K562 (cell line): ENCODE measurements around the gene NCAPG2. TPM values are rescaled to one million over a fixed set of nuclear protein-coding genes. Genes with fewer than 3 reads are reported as not detected.
A peak's percentile ranks its signal among the peaks of the same experiment; 100 is the strongest.

Source experiments
- polyA plus RNA-seq, 8 experiments: library from polyadenylated mRNA; depleted of rRNA in 4 of 8; stranded (reverse) in 5 of 8; unstranded in 3 of 8; fragments of >200 nt; fragmentation: Nextera tagmentation in 2 of 8; fragmentation: Illumina TruSeq in 1 of 8; extraction: Ambion mirVana in 2 of 8; extraction: Trizol in 1 of 8; gene quantifications; 2 replicates each; pipeline versions ENCODE4 v1.2.1 to v1.2.3, GENCODE V29; 2011 to 2014; ENCODE audit warnings: inconsistent platforms in 1 of 8, missing spikeins in 1 of 8
- total RNA-seq, 7 experiments: library from RNA; depleted of rRNA in 6 of 7; stranded (reverse); fragments of >200 nt in 6 of 7; fragmentation: Illumina TruSeq in 2 of 7; extraction: Trizol in 2 of 7; gene quantifications; 2 replicates each; pipeline versions ENCODE4 v1.2.1 to v1.2.3, GENCODE V29; 2011 to 2021; ENCODE audit warnings: low replicate concordance in 1 of 7
- TF ChIP-seq, protein P1 (sequence below), 2 experiments: fragments of 450-650 bp; formaldehyde crosslinking in 1 of 2; IDR thresholded peaks; 2 replicates each; pipeline versions ENCODE4 v1.4.0 to v1.6.1; 2014 to 2020; ENCODE audit warnings: mild to moderate bottlenecking in 2 of 2, borderline replicate concordance in 1 of 2, low read depth in 1 of 2

NCAPG2 gene
- total and polyA plus RNA-seq, 9 of the 15 experiments (the other 6 are each of a cell fraction or from before 2014, with no cell fraction given): 21.5 to 127 (median 86.1) TPM

DNA sequence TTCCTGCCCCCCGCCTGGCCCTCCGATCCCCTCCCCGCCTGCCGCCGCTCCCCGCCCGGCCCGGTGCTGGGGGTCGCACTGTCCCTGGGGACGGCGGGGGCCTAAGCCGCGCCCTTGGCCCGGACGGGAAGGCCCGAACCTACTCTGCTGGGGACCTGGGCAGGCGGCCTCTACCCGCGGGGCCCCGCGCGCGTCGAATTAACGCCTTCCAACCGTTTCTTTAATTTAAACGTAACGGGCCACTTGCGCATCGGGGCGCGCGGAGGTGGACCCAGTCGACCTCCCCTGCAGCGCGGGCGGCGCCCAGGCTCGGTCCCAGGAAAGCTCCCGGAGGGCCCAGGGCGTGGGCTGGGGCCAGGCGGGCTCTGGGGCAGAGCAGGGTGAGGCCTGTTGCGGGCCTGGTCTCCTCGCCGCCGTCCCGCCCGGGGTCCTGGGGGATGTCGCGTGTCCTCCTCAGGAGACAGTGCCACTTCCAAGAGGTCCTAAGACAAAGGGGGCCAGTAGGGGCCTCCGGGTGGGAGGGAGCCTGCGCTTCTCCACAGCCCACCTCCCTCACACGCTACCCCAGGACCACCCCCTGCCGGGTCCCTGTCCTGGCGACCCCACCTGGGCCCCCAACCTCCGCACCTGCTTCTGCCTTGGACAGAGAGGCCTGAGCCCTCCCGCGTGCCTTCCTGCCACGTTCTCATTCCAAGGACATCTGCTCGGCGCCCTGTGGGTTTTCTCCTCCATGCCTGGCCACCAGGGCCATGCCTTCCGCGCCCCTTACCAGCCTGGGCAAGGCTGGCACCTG is 116.3 kb downstream of the NCAPG2 start (continued):
- TF ChIP-seq, protein P1, sequence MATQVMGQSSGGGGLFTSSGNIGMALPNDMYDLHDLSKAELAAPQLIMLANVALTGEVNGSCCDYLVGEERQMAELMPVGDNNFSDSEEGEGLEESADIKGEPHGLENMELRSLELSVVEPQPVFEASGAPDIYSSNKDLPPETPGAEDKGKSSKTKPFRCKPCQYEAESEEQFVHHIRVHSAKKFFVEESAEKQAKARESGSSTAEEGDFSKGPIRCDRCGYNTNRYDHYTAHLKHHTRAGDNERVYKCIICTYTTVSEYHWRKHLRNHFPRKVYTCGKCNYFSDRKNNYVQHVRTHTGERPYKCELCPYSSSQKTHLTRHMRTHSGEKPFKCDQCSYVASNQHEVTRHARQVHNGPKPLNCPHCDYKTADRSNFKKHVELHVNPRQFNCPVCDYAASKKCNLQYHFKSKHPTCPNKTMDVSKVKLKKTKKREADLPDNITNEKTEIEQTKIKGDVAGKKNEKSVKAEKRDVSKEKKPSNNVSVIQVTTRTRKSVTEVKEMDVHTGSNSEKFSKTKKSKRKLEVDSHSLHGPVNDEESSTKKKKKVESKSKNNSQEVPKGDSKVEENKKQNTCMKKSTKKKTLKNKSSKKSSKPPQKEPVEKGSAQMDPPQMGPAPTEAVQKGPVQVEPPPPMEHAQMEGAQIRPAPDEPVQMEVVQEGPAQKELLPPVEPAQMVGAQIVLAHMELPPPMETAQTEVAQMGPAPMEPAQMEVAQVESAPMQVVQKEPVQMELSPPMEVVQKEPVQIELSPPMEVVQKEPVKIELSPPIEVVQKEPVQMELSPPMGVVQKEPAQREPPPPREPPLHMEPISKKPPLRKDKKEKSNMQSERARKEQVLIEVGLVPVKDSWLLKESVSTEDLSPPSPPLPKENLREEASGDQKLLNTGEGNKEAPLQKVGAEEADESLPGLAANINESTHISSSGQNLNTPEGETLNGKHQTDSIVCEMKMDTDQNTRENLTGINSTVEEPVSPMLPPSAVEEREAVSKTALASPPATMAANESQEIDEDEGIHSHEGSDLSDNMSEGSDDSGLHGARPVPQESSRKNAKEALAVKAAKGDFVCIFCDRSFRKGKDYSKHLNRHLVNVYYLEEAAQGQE (IDR thresholded peaks at IDR 0.05; ENCODE audit: borderline replicate concordance): no peak
- TF ChIP-seq, protein P1 (CRISPR knock-in tag; IDR thresholded peaks at IDR 0.05; ENCODE audit: low read depth): peak; percentile 46; the same call in 1 of the 2 replicates
